Fibroblast of skin of abdomen (primary cell): Measurements from ENCODE around the gene IAH1. TPM values are rescaled to one million over a fixed set of nuclear protein-coding genes. Genes with fewer than 3 reads are reported as not detected.

Experiments used
- DNase-seq: peaks from one replicate; pipeline ENCODE4 v3.0.0-alpha.2; 2013
- polyA plus RNA-seq, 2 experiments: library from polyadenylated mRNA; unstranded; fragments of 120-200 nt; gene quantifications; one replicate each; pipeline ENCODE4 v1.2.1, GENCODE V29; 2013; ENCODE audit not compliant: insufficient read length in 2 of 2

IAH1 gene, protein sequence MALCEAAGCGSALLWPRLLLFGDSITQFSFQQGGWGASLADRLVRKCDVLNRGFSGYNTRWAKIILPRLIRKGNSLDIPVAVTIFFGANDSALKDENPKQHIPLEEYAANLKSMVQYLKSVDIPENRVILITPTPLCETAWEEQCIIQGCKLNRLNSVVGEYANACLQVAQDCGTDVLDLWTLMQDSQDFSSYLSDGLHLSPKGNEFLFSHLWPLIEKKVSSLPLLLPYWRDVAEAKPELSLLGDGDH
- polyA plus RNA-seq (2013, experiment 1 of 2; ENCODE audit: insufficient read length) = 78.6 TPM
- 84.6 TPM for polyA plus RNA-seq (2013, experiment 2 of 2; ENCODE audit: insufficient read length)

DNA sequence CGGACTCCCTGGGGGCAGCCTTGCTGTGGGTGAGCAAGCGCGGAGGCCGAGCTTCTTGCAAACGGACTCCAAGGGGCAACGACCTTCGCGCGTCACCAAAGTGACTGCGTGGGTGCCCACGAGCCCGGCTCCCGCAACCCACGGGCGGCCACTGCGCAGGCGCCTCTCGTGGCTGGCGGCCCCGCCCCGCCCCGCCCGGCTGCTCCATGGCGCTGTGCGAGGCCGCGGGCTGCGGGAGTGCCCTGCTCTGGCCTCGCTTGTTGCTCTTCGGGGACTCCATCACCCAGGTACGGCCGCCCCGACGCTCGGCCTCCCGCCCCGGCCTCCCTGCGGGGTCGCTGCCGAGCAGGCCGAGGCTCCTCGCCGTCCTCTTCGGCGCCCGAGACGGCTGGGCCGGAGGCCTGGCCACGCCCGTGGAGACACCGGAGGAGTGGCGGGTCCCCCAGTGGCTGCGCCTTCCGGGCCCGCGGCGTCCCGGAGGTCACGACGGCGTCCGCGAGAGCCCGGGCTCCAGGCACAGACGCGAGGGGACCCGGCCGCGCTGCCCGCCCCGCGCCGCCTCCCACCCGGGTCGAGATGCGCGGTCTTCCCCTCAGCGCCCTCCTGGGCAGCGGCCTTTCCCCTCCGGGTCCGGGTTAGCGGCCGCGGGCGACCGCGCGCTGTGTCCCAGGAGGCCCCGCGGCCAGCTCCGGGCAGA, at the start of gene IAH1:
IAH1 (plus strand) TSS at position 191 of the 697 bp plus-strand sequence; CDS start at position 207, 16 bp downstream.
- DNase-seq = peak; percentile 46

DNA sequence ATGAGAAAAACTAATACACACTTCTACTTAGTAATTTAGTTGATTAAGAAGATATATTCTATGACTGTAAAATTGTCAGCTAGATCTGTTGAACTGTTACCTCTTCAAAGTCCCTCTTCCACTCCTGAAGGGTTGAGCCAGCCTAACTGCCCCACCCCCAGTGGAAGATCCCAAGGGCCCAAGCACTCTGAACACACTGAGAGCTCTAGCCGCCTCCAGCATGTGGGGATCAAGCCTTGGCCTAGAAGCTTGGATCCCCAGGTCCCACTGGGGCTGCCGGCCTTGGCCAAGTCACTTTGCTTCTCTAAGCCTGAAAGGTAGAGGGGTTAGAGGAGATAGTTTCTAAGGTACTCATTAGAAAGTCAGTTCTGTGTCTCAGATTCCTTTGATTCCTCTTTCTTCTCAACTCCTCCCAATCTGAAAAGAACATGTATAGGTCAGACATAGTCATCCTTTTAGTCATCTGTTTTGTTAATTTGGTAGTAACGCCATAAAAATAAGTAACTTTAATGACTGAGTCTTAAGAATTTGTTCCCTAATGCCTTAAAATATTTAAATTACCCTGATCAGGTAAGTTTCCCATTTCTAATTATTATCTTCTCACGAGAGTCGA, 45.3 kb upstream of the IAH1 start:
- DNase-seq = peak; percentile 27

DNA sequence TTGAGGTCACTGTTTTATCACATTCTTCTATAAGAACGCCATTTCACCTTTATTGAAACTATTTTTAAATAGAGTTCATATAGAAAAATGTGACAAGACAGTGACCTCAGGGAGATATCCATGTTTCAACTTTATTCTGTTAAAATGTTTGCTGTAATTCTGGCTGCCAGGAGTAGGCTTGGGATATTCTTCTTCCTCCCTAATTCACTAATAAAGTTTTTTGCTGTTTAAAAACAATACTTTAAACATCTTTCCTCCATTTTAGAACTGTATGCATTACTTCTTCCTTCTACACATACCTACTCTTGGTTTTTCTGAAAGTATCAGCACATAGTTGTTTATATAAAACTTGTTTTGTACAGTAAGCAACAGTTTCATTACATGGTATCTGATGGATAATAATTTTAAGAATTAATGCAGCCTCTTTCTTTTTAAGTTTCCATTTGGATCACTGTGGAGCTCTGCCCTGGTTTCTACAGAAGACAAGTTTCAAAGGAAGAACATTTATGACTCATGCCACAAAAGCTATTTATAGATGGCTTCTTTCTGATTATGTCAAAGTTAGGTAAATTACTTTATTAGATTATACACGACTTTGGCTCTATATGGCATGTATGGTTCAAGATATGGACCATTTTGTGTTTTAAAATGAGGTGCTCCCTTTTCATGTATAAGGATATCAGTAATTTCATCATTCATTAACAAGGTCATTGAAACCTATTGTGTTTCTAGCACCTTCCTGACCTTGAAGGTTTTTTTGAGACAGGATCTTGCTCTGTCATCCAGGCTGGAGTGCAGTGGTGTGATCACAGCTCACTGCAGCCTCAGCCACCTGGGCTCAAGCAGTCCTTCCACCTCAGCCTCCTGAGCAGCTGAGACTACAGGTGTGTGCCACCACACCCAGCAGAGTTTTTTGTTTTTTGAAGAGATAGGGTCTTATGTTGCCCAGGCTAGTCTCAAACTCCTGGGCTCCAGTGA, 43.7 kb upstream of the IAH1 start:
- DNase-seq = no peak

DNA sequence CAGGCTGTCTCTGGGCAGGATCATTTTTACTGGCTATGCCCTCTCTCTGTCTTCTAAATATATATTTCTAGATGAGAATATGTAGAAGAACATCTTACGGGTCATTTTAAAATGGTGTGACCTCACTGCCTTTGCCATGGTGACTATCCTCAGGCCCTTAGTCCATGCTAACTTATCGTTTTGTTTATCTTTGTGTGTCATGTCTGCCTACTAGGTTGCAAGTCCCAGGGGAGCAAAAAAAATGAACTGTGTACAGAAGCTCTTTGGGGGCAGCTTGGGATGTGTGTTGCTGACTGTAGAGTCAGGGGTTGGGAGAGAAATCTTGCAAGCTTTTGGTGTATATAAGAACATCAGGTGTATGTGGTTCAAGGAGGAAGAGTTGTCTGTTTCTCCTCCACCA, 39.9 kb upstream of the IAH1 start:
- DNase-seq = no peak

DNA sequence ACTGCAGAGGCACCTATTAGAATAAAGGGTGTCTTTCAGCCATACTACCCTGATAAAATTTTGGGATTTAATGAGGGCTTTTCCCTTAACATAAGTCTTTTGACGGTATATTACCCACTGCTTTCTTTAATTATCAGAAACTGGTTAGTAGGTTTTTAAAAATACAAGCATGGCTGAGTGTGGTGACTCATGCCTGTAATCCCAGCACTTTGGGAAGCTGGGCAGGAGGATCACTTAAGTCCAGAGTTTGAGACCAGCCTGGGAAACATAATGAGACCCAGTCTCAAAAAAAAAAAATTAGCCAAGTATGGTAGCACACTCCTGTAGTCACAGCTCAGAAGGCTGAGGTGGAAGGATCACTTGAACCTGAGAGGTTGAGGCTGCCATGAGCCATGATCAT, 34.8 kb upstream of the IAH1 start:
- DNase-seq = peak; percentile 19

DNA sequence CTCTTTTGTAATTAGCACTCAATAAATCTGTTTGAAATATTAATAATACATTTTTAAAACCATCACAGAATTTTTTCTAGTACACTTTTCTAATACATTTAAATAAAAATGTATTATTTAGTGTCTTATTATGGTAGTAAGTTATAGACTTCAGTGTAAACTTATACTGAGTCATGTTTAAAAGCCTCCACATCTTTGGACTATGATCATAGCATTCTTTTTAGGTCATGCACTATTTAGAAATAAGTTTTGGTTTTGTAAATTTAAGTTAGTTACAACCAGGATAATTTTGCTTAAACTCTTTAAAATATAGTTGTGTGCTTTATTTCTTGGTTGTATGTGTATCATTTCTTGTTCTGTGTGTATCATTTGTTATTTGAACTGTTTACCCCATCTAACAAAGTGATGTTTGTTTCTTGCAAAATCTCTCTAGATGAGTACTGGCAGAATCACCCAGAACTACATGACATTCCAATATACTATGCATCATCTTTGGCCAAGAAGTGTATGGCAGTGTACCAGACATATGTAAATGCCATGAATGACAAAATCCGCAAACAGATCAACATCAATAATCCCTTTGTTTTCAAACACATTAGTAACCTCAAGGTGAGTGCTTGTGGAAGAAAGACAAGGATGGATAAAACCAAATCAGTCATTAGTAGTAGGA, 34.2 kb upstream of the IAH1 start:
- DNase-seq = peak; percentile 61

DNA sequence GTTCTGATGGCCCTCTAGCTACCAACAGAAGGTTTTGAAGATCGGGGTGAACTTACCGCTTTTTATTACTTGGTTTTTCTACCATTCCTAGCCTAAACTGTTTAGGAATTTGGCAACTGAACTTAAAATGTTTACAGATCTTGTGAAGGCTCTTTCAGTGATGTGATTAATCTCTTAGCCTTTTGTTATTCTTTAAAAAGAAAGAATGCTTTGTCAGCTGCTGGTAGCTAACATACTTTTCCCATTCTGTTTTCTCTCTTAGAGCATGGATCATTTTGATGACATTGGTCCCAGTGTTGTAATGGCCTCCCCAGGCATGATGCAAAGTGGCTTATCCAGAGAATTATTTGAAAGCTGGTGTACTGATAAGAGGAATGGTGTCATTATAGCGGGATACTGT, 32.8 kb upstream of the IAH1 start:
- DNase-seq = no peak

DNA sequence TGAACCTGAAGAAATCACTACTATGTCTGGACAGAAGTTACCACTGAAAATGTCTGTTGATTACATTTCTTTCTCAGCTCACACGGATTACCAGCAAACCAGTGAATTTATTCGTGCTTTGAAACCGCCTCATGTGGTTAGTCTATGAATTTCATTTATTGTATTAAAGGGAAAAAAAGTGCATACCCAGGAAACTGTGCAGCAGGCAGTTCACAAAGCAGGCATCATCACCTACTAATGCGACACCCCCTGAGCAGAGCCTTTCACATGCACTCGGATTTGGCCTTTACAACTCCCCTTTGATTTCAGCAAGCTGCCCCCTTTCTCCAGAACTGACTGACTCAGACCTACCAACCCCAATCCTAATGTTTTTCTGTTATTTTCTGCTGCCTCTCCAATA, 30.8 kb upstream of the IAH1 start:
- no peak for DNase-seq

DNA sequence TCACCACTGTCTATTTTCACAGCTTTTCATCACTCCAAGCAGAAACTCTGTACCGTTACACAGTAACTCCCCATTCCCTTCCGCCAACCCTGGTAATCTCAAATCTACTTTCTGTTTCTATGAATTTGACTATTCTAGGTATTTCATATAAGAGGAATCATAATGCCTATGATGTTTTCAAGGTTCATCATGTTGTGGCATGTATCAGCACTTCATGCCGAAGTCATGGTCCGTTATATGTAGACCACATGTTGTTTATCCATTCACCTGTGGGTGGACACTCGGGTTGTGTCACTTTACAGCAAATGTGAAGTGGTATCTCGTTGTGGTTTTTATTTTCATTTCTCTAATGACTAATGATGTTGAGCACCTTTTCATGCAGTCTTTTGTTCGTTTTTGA, 29.3 kb upstream of the IAH1 start:
- DNase-seq = no peak

DNA sequence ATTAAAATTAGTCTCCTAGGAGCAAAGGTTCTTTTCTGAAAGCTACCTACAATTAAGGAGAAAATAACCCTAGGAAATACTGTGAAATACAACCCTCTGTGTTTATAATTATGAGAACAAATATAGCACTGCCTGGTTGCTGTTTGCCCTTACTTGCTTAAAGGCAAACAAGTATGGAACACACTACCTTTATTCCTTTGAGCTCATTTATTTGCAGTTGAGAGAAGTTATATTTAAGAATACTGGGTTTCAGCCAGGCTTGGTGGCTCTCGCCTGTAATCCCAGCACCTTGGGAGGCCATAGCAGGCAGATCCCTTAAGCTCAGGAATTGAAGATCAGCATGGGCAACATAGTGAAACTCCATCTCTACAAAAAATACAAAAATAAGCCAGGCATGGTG, 23.1 kb upstream of the IAH1 start:
- no peak for DNase-seq

DNA sequence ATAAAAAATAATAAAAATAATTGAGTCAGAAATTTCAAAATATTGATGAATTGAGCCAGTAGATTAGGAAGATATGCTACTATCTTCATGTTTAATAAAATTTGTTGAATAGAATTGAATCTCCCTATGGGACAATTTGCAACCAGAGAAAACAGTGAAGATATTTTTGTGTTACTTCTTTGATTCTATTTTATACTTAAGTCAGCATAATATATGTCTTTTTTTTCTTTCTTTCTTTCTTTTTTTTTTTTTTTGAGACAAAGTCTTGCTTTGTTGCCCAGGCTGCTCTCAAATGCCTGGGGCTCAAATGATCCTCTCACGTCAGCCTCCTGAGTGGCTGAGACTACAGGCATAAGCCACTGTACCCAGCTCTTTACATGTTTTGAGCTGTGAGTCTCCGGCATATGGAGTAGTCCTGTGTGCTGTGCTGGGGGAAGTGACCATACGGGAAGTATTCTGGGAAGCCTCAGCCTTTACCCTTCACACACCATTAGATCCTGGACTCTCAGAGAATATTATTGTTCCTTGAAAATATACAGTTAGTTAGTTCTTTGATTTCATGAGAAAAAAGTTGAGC, 13.8 kb upstream of the IAH1 start:
- DNase-seq = no peak

DNA sequence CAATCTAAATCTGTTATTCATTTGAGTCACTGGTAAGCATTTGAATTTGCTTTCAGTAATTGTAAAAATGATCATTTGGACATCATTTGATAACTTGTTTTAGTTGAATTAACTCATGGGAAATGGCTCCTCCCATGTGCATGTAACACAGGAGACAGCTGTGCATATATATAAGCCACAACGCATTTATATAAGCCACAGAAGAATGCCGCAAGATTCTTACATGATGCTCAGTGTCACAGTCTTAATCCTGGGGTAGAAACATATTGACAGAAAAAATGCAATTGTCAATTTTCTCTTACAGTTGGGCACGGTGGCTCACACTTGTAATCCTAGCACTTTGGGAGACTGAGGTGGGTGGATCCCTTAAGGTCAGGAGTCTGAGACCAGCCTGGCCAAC, 13.3 kb upstream of the IAH1 start:
- peak; percentile 25 for DNase-seq

DNA sequence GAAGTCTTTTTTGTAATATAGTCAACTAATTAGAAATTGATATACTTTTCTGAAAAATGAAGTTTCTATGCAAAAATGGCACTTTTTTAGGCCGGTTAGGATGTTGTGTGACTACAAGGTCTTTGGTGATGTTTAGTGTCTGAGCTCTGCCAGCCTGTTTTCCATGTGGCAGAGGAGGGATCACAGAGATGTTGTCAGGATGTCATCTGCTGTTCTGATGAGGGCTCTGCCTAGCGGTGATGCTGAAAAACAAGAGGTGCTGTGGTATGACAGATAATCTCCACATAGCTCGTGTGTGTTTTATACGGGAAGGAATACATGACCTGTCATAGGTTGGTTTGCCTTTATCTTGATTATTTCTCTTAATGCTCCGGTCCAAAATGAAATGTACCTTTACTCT, 12.0 kb upstream of the IAH1 start:
- no peak for DNase-seq

DNA sequence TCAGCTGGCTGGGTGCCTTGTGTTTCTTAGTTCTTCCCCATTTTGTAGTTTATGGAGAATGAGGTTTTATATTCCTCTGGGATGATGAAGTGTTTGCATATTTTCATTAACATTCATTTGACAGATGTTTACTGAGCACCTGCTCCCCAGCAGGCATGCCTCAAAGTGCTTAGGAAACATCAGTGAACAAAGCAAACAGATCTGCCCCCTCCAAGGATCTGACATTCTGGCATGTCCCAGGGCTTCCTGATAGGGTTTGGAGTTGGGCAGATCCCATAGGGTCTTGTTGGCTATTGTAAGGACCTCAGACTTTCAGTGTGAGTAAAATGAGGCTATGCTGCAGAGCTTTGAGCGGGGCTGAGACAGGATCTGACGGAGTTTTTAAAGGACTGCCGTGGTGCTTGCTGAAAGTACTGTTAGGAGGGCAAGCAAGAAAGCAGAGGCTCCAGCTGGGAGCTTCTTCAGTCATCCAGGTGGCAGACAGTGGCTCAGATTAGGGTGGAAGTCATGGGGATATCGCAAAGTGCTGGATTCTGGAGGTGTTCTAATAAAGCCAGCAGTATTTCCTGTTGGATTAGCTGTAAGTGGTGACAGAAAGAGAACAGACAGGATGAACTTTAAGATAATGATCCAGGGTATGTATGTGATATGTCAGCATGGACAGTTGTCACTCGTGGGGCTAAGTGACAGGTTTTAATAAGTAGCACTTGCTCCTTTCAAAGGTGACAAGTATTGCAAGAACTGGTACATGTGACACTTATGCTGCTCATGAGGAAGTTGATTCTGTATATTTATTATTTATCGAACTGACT, 11.3 kb upstream of the IAH1 start:
- DNase-seq = no peak

DNA sequence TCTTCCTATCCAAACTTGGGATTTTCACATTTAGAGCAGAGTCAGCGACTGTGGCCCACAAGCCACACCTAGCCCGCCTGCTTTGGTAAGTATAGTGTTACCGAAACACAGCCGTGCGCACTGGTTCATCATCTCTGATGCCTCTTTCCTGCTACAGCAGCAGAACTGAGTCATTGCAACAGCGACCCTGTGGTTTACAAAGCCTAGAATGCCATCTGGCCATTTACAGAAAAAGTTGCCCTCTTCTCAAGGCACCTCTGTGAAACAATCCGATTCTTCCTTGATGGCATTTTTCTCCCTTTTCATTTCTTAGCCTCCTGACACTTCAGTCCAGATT, 10.7 kb upstream of the IAH1 start:
- DNase-seq = peak; percentile 10

DNA sequence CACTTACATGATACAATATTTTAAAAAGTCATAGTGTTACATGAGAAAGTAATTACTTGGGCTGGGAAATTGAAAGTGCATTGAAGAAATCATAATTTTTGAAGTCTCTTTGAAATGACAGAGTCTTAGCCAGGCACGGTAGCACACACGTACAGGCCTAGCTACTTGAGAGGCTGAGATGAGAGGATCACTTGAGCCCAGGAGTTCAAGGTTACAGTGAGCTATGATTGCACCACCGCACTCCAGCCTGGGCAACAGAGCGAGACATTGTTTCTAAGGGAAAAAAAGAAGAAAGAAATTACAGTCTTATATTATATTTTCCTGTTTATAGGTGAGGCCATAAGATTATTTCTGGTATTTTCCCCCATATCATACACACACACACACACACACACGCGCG, 9.2 kb upstream of the IAH1 start:
- DNase-seq = no peak

DNA sequence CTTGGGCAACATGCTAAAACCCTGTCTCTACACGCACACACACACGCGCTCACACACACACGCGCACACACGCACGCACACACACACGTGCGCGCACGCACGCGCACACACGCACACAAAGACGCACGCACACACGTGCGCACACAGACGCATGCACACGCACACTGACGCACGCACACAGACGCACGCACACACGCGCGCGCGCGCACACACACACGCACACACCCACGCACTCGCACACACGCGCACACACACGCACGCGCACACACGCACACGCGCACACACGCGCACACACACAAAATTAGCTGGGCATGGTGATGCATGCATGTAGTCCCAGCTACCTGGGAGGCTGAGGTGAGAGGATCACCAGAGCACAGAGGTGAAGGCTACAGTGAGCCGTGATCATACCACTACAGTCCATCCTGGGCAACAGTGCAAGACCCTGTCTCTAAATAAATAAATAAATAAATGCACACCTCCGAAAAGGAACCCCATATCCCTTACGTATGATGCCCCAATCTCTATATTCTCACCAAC, 8.1 kb upstream of the IAH1 start:
- no peak for DNase-seq

DNA sequence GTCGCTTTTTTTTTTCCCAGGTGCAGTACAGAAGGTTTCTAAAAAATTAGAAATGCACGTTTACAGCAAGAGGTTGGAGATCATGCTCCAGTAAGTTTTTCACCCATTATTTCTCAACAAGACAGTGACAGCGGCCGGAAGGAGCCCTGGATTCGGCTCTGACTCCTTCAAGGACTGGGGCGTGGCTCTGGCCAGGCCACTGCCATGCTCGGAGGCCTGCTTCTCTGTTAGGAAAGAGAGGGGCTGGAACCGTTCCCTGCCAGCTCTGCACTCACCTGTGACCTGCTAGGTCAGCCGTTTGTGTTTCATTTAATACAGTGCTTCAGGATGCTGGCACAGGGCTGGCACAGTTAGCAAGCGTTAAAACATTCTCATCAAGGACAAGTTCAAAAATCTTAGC, 6.7 kb upstream of the IAH1 start:
- no peak for DNase-seq

DNA sequence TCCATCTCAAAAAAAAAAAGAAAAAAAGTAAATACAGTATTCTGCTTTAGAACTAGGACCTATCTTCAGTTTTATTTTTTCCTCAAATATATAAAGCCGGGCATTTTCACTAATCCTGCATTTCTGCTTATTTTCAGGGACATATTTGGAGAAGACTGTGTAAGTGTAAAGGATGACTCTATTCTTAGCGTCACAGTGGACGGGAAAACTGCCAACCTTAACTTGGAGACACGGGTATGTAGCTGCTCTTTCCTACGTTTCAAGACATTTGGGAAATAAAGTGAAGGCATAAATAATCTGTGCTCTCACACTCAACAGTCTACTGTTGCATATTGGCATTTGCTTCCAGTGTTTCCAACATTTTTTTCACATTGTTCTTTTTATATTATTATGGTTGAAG, 3.1 kb upstream of the IAH1 start:
- DNase-seq = no peak

DNA sequence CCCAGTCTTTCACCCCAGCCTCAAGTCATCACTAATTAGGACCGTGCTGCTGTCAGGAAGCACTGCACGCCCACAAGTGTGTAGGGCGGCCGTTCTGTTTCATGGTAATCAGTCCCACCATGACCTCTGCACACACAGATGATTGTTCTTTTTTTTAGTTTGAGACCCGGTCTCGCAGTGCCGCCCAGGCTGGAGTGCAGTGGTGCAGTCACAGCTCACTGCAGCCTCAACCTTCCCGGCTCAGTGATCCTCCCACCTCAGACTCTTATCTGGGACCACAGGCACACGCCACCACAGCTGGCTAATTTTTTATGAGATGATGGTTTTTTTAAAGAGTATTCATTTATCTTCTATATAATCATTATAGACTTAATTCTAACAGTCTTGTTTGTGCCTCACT, 1.8 kb upstream of the IAH1 start:
- DNase-seq = no peak
